Hematopoietic multipotent progenitor cell (in vitro differentiated cells): ENCODE data around the gene MAST3. TPM values are rescaled to one million over a fixed set of nuclear protein-coding genes. Genes with fewer than 3 reads are reported as not detected.

ENCODE experiments used
- DNase-seq, 3 donors: peaks; one replicate each; pipeline ENCODE4 v3.0.0-alpha.2; 2011 to 2015; ENCODE audit warnings: low read depth in 2 of 3, low spot score in 2 of 3
- total RNA-seq: library from RNA; depleted of rRNA; stranded (reverse); fragments of >200 nt; gene quantifications from one replicate; pipeline ENCODE4 v1.2.3, GENCODE V29; 2012

MAST3 gene
- total RNA-seq, 1 donor: 8.1 TPM

- no peak for DNase-seq
Measured at GRCh38 chr19:18109733-18110608, 12.4 kb downstream of the MAST3 start.

GRCh38 chr19:18110609-18111232 is 13.1 kb downstream of the MAST3 start:
- DNase-seq: no peak

DNA sequence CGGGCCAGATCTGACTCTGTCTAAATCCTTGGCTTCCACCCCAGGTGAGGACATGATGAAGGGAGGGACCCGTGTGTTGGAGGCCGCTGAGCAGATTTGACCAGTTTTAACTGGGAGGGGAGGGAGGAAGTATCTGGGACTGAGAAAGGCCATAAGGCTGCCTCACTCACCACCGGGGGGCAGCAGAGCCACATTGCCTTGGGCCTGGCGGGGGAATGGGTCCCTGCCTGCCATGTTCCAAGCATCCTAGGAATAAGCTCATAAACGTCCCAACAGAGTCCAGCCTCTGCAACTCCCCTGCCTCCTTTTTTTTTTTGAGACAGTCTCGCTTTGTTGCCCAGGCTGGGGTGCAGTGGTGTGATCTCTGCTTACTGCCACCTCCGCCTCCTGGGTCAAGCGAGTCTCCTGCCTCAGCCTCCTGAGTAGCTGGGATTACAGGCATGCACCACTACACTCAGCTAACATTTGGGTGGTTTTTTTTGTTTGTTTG is 15.5 kb downstream of the MAST3 start:
- DNase-seq: peak in 2 of 3 donors; percentile 76 to 88

DNA sequence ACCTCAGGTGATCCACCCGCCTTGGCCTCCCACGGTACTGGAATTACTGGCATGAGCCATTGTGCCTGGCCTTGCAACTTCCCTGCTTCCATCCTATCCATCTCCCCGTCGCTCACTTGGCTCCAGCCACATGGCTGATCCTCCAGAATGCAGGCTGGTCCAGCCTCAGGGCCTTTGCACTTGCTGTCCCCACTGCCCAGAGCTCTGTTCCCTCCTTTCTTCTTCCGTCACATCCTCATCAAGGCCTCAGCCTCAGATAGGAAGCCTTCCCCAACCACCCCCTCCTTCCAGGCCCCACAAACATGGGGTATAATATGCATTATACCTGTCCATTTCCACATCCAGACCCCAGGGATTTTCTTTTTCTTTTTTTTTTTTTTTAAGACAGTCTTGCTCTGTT is 16.2 kb downstream of the MAST3 start:
- DNase-seq: no peak

DNA sequence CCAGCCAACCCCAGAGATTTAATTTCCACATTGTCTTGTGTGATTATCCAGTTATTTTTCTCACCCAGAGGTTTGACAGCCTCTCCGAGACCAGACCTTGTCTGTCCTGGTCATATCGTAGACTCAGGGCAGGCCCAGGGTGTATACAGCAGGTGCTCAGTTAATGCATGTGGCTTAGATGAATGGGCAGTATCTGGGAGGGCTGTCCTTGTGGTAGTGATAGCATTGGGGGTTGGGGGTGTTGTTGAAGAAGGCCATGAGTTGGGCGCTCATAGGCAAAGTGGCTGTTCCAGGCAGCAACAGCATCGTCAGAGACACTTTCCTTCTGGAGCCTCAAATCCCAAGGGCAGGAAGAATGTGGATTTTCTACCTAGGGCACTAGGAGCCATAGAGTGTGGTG is 16.9 kb downstream of the MAST3 start:
- DNase-seq: no peak

DNA sequence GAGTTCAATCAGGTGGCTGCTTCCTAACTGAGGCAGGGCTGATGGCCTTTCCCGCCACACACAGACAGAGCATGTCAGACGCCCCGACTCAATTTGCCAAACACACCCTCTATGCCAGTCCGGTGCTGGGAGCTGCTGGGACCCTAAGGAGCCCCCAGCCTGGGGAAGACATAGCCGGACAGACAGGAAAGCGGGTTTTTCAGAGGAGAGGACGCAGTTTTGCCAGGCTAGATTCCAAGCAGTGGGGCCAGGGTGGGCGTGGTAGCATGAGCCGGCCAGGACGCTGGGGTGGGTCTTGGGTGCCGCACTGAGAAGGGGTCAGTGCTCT is 19.8 kb downstream of the MAST3 start:
- no peak for DNase-seq

GRCh38 chr19:18117692-18118378 is 20.3 kb downstream of the MAST3 start:
- DNase-seq: peak; percentile 88 to 92 (median 92)

DNA sequence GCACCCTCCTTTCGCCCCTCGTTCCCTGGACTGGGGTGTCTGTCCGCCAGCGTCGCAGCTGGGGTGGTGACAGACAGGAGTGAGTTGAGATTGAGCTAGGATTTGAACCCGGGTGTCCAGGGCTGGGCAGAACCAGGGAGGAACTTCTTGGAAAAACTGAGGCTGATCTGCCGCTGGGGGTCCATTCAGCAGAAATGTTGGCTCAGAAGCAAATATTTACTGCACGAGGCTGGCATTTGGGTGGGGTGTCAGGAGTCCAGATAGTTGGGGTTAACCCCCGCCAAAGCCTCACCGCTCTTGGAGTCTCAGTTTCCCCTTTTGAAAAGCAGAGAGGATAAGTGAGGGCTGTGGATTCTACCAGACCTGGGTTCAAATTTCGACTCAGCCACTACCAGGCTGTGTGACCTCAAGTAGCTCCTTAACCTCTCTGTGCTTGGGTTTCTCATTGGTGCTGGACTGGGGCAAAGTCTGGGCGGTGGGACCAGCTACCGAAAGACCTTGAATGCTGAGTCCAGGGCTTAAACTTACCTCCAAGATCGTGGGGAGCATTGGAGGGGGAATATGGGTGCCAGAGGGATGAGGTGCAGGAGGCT is 20.9 kb downstream of the MAST3 start:
- no peak for DNase-seq

- no peak for DNase-seq
Measured at GRCh38 chr19:18119013-18119716, 21.6 kb downstream of the MAST3 start.

- DNase-seq: no peak
Measured at GRCh38 chr19:18119717-18120105, 22.1 kb downstream of the MAST3 start.

- no peak for DNase-seq
Measured at GRCh38 chr19:18120127-18120526, 22.5 kb downstream of the MAST3 start.

GRCh38 chr19:18121166-18121565 is 23.6 kb downstream of the MAST3 start:
- no peak for DNase-seq

- no peak for DNase-seq
Measured at GRCh38 chr19:18122424-18122823, 24.8 kb downstream of the MAST3 start.

- no peak for DNase-seq
Measured at GRCh38 chr19:18122860-18123795, 25.6 kb downstream of the MAST3 start.

GRCh38 chr19:18123819-18124218 is 26.2 kb downstream of the MAST3 start:
- no peak for DNase-seq

GRCh38 chr19:18126097-18126496 is 28.5 kb downstream of the MAST3 start:
- DNase-seq: no peak

GRCh38 chr19:18128044-18128443 is 30.5 kb downstream of the MAST3 start:
- DNase-seq: no peak

DNA sequence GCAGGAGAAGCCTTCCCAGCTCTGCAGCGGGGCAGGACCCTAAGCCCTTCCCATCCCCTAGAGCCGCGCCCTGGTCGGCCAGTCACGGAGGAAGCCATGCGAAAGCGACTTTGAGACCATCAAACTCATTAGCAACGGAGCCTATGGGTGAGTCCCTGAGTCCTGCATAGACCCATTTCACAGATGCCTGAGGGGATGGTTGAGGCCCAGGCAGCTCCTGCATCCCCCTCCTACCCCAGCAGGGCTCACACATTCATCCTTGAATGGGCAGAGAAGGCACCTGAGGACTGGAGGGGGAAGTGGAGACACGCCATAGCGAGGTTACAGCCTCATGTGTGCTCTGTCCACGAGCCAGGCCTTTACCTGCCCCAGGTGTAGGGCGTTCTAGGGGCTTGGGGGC is 31.2 kb downstream of the MAST3 start:
- no peak for DNase-seq

- no peak for DNase-seq
Measured at GRCh38 chr19:18130523-18131242, 33.1 kb downstream of the MAST3 start.
